Measurements from ENCODE around the gene RPL14. TPM values are rescaled to one million over a fixed set of nuclear protein-coding genes. Genes with fewer than 3 reads are reported as not detected.
A peak's percentile ranks its signal among the peaks of the same experiment; 100 is the strongest.

Gene RPL14
- total RNA-seq, 4 donors from 2014 or later = 246 to 2,060 (median 607) TPM

GRCh38 chr3:40450438-40450837 is 6.7 kb upstream of the RPL14 start:
- H3K9me3 ChIP-seq = no peaks in the 10 kb centered on the region
- H3K27ac ChIP-seq = no peak overlapping the region
- H3K36me3 ChIP-seq = no peaks in the 10 kb centered on the region
- no peak overlapping the region for H3K4me3 ChIP-seq
- H3K27me3 ChIP-seq = no peaks in the 10 kb centered on the region
- H3K4me1 ChIP-seq = no peaks in the 10 kb centered on the region
- TF ChIP-seq, protein P1, sequence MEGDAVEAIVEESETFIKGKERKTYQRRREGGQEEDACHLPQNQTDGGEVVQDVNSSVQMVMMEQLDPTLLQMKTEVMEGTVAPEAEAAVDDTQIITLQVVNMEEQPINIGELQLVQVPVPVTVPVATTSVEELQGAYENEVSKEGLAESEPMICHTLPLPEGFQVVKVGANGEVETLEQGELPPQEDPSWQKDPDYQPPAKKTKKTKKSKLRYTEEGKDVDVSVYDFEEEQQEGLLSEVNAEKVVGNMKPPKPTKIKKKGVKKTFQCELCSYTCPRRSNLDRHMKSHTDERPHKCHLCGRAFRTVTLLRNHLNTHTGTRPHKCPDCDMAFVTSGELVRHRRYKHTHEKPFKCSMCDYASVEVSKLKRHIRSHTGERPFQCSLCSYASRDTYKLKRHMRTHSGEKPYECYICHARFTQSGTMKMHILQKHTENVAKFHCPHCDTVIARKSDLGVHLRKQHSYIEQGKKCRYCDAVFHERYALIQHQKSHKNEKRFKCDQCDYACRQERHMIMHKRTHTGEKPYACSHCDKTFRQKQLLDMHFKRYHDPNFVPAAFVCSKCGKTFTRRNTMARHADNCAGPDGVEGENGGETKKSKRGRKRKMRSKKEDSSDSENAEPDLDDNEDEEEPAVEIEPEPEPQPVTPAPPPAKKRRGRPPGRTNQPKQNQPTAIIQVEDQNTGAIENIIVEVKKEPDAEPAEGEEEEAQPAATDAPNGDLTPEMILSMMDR (IDR thresholded peaks at IDR 0.05) = no peak
- TF ChIP-seq POLR2A (IDR thresholded peaks at IDR 0.05) = no peak
- intact Hi-C loops (cut with DNase I; ENCODE audit: low total_unique reads) = loop anchor here (10.0 kb wide), 1 partner anchor 136 kb away; no protein-coding TSS in a partner anchor
- no peak for DNase-seq

GRCh38 chr3:40451551-40451950 is 5.6 kb upstream of the RPL14 start:
- Histone ChIP-seq H3K27me3 (no peaks in the 10 kb centered on the region), H3K36me3 (no peaks in the 10 kb centered on the region), H3K9me3 (no peaks in the 10 kb centered on the region), H3K27ac (no peak overlapping the region), H3K4me3 (no peak overlapping the region), H3K4me1 (peaks cover 2 to 3% of the 10 kb centered on the region in 2 donors)
- TF ChIP-seq, protein P1 (IDR thresholded peaks at IDR 0.05) = no peak
- no peak for TF ChIP-seq POLR2A (IDR thresholded peaks at IDR 0.05)
- no peak for DNase-seq
- intact Hi-C loops (cut with DNase I; ENCODE audit: low total_unique reads) = loop anchor here (10.0 kb wide), 1 partner anchor 137 kb away; no protein-coding TSS in a partner anchor

- intact Hi-C loops (cut with DNase I; ENCODE audit: low total_unique reads) = loop anchor here (10.0 kb wide), 1 partner anchor 137 kb away; no protein-coding TSS in a partner anchor
- DNase-seq = no peak
- TF ChIP-seq, protein P1 (IDR thresholded peaks at IDR 0.05) = no peak
- TF ChIP-seq POLR2A (IDR thresholded peaks at IDR 0.05) = no peak
These were observed 5.1 kb upstream of the RPL14 start for GRCh38 chr3:40452057-40452456.

GRCh38 chr3:40452562-40452875 is 4.6 kb upstream of the RPL14 start:
- no peak for DNase-seq
- peak overlapping the region; percentile 67 to 90 for H3K4me3 ChIP-seq
- intact Hi-C loops (cut with DNase I; ENCODE audit: low total_unique reads) = loop anchor here (10.0 kb wide), 1 partner anchor 138 kb away; no protein-coding TSS in a partner anchor
- no peak for TF ChIP-seq POLR2A (IDR thresholded peaks at IDR 0.05)
- TF ChIP-seq, protein P1 (IDR thresholded peaks at IDR 0.05) = no peak
- peaks cover 3% of the 10 kb centered on the region in 2 donors for H3K4me1 ChIP-seq
- no peaks in the 10 kb centered on the region for H3K9me3 ChIP-seq
- no peaks in the 10 kb centered on the region for H3K27me3 ChIP-seq
- H3K36me3 ChIP-seq = no peaks in the 10 kb centered on the region
- H3K27ac ChIP-seq = peak overlapping the region; percentile 90 to 94

More at GRCh38 chr3:40452057-40452456, 5.1 kb upstream of the RPL14 start:
- Histone ChIP-seq H3K4me3 (no peak overlapping the region), H3K9me3 (no peaks in the 10 kb centered on the region), H3K36me3 (no peaks in the 10 kb centered on the region), H3K27ac (peak overlapping the region; percentile 90 to 94), H3K27me3 (no peaks in the 10 kb centered on the region), H3K4me1 (peaks cover 3% of the 10 kb centered on the region in 2 donors)

DNA sequence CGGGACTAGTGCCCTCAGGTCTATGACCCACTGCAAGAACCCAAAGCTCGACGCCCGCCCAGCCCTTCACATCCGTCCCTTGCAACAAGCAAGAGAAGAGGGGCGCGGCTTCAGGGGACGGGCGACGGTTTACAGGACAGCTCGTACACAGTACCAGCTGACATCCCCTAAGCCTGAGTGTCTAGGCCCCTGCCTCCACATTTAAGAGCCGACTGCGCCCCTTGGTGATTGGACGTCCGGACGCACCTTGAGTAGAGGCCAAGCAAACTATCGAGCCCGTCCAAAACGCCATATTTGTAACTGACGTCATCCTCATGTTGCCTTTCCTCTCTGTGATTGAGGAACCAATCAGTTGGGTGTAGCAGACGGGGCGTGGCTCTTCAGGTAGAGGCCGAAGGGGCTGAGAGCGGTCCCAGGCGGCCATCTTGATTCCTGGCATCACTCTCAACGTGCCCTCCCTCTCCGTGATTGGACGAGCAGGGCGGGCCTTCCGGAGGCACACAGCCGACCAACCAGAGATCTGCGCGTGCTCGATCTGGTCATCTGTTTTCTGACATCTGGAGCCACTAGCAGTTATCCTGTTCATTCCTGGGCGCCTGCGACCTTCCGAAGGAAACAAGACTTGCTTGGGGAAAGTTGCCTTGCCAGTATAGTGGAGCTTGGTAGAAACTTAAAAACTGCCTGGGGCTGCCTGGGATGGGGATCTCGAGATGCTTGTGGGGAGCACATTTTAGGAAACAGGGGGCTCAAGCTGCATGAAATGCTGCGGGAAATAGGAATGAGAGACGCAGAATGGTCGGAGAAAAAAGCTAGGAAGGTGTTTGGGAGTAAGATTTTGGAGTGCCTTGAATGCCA is 4.0 kb upstream of the RPL14 start:
- Histone ChIP-seq H3K9me3 (no peaks in the 10 kb centered on the region), H3K27ac (peak overlapping the region; percentile 90 to 94), H3K27me3 (no peaks in the 10 kb centered on the region), H3K4me3 (peak overlapping the region; percentile 67 to 90), H3K36me3 (no peaks in the 10 kb centered on the region), H3K4me1 (peaks cover 5% of the 10 kb centered on the region in 2 donors)
- intact Hi-C loops (cut with DNase I; ENCODE audit: low total_unique reads) = loop anchor here (10.0 kb wide), 1 partner anchor 138 kb away; no protein-coding TSS in a partner anchor
- peak; percentile 97 to 98 for DNase-seq
- peak; percentile 31 to 39 for TF ChIP-seq POLR2A (IDR thresholded peaks at IDR 0.05)
- TF ChIP-seq, protein P1 (IDR thresholded peaks at IDR 0.05) = peak in 1 of 4 experiments; percentile 8

All from uterus (tissue), 4 donors.